GF-D8 (cell line): ENCODE data around the gene HOXB9.

Source experiments
- DNase-seq: peaks from one replicate; lab custom pipeline; 2025; lab: John Stamatoyannopoulos, UW

HOXB9 gene

GRCh38 chr17:48639136-48639535 is 13.0 kb upstream of the HOXB9 start:
- no peak for DNase-seq

GRCh38 chr17:48637323-48638260 is 11.4 kb upstream of the HOXB9 start:
- no peak for DNase-seq

- DNase-seq = no peak
These were observed 10.2 kb upstream of the HOXB9 start for GRCh38 chr17:48636177-48637018.

- DNase-seq = no peak
These were observed 8.5 kb upstream of the HOXB9 start for GRCh38 chr17:48634493-48635208.

- no peak for DNase-seq
These were observed 7.1 kb upstream of the HOXB9 start for GRCh38 chr17:48633266-48633677.

- no peak for DNase-seq
These were observed 6.6 kb upstream of the HOXB9 start for GRCh38 chr17:48632579-48633265.

- no peak for DNase-seq
These were observed 5.8 kb upstream of the HOXB9 start for GRCh38 chr17:48631693-48632578.

- DNase-seq = no peak
These were observed 5.0 kb upstream of the HOXB9 start for GRCh38 chr17:48630925-48631692.

GRCh38 chr17:48630009-48630924 is 4.1 kb upstream of the HOXB9 start:
- no peak for DNase-seq

GRCh38 chr17:48629411-48629759 is 3.2 kb upstream of the HOXB9 start:
- DNase-seq = no peak

GRCh38 chr17:48628649-48629410 is 2.7 kb upstream of the HOXB9 start:
- DNase-seq = no peak

GRCh38 chr17:48627623-48628521 is 1.7 kb upstream of the HOXB9 start:
- no peak for DNase-seq

- no peak for DNase-seq
These were observed 1.0 kb upstream of the HOXB9 start for GRCh38 chr17:48627118-48627597.

GRCh38 chr17:48625495-48626244 is 488 bp downstream of the HOXB9 start:
- DNase-seq = no peak

GRCh38 chr17:48624544-48625494 is 1.3 kb downstream of the HOXB9 start:
- DNase-seq = no peak
